H1 (cell line): ENCODE measurements around the gene POP7.
"Not testable (repeated sequence)": the region's sequence is repeated elsewhere in the genome, so short reads cannot be mapped to it uniquely, and the experiment has no call there.

Source experiments
- CEBPB ChIP-seq: IDR thresholded peaks from 2 replicates; pipeline ENCODE4 v1.6.1; 2012; ENCODE audit warnings: low read depth, low read length
- CTCF ChIP-seq, 3 experiments: IDR thresholded peaks; 1 replicate in 2 of 3; 2 replicates in 1 of 3; pipeline versions ENCODE4 v1.5.1 to v1.6.1; 2011; ENCODE audit warnings: low read length in 3 of 3, mild to moderate bottlenecking in 3 of 3, inconsistent platforms in 2 of 3, low read depth in 1 of 3, moderate library complexity in 1 of 3; ENCODE audit not compliant: insufficient read depth in 1 of 3; ENCODE audit errors: control extremely low read depth in 1 of 3
- EGR1 ChIP-seq: IDR thresholded peaks from 2 replicates; pipeline ENCODE4 v1.6.1; 2011; ENCODE audit warnings: low read depth, low read length, borderline replicate concordance
- EP300 ChIP-seq, 2 experiments: IDR thresholded peaks; 1 replicate in 1 of 2; 2 replicates in 1 of 2; pipeline ENCODE4 v1.6.1; 2011 to 2012; ENCODE audit warnings: low read depth in 2 of 2, low read length in 2 of 2, mild to moderate bottlenecking in 2 of 2, borderline replicate concordance in 1 of 2, inconsistent platforms in 1 of 2, moderate library complexity in 1 of 2
- EZH2 ChIP-seq: fragments of 200-600 bp; sonication (generic); IDR thresholded peaks from 2 replicates; pipeline ENCODE4 v1.7.1; 2012; ENCODE audit warnings: low read depth, mild to moderate bottlenecking, moderate library complexity, low read length, inconsistent platforms; ENCODE audit not compliant: severe bottlenecking
- MAFK ChIP-seq: IDR thresholded peaks from 2 replicates; pipeline ENCODE4 v1.6.1; 2012; ENCODE audit warnings: low read depth, mild to moderate bottlenecking, improper control_type of control experiment, low read length
- MAX ChIP-seq: IDR thresholded peaks from 2 replicates; pipeline ENCODE4 v1.6.1; 2012; ENCODE audit warnings: inconsistent platforms
- RNF2 ChIP-seq: fragments of 200-900, 300-1000 bp; sonication (generic); IDR thresholded peaks from 2 replicates; pipeline ENCODE4 v1.7.1; 2016; ENCODE audit warnings: borderline replicate concordance, low read depth, mild to moderate bottlenecking, antibody characterized with exemption, low read length; ENCODE audit not compliant: poor library complexity, severe bottlenecking; ENCODE audit errors: missing control alignments
- SAP30 ChIP-seq: fragments of 300-600 bp; sonication (generic); IDR thresholded peaks from 2 replicates; pipeline ENCODE4 v1.7.1; 2012; ENCODE audit warnings: low read length, moderate library complexity, mild to moderate bottlenecking, inconsistent platforms; ENCODE audit not compliant: insufficient read depth, insufficient replicate concordance
- SP1 ChIP-seq: IDR thresholded peaks from 2 replicates; pipeline ENCODE4 v1.6.1; 2011; ENCODE audit warnings: low read depth, low read length
- USF2 ChIP-seq: IDR thresholded peaks from 2 replicates; pipeline ENCODE4 v1.6.1; 2011; ENCODE audit warnings: low read length, improper control_type of control experiment

- not testable (repeated sequence) for TF ChIP-seq MAX; SP1; CEBPB; EP300 (IDR thresholded peaks at IDR 0.05; ENCODE audit: borderline replicate concordance in 1 of 2, low read depth in 2 of 2, low read length in 2 of 2); MAFK; EZH2; CTCF (IDR thresholded peaks at IDR 0.05; ENCODE audit: control extremely low read depth in 1 of 3, insufficient read depth in 1 of 3, low read depth in 1 of 3, low read length in 3 of 3); RNF2; SAP30; EGR1; USF2
Measured at GRCh38 chr7:100724364-100724763, 18.4 kb downstream of the POP7 start.
